ENCODE measurements around the gene DLGAP1.
"Not testable (repeated sequence)": the region's sequence is repeated elsewhere in the genome, so short reads cannot be mapped to it uniquely, and the experiment has no call there.

DLGAP1 gene

GRCh38 chr18:3712491-3712890 is 742.6 kb downstream of the DLGAP1 start:
- DNase-seq, result no peak

GRCh38 chr18:3710712-3711301 is 744.3 kb downstream of the DLGAP1 start:
- no peak for DNase-seq

GRCh38 chr18:3709205-3709604 is 745.9 kb downstream of the DLGAP1 start:
- no peak for DNase-seq

GRCh38 chr18:3706279-3707097 is 748.6 kb downstream of the DLGAP1 start:
- no peak for DNase-seq

- no peak for DNase-seq
Measured at GRCh38 chr18:3704556-3705344, 750.4 kb downstream of the DLGAP1 start.

GRCh38 chr18:3703732-3704176 is 751.4 kb downstream of the DLGAP1 start:
- peak in 1 of 2 experiments; percentile 55 for DNase-seq

GRCh38 chr18:3699707-3700567 is 755.2 kb downstream of the DLGAP1 start:
- not testable (repeated sequence) for DNase-seq

- DNase-seq, result not testable (repeated sequence)
Measured at GRCh38 chr18:3694030-3694778, 760.9 kb downstream of the DLGAP1 start.

GRCh38 chr18:3693410-3693809 is 761.7 kb downstream of the DLGAP1 start:
- no peak for DNase-seq

- DNase-seq, result no peak
Measured at GRCh38 chr18:3692691-3693090, 762.4 kb downstream of the DLGAP1 start.

GRCh38 chr18:3692113-3692621 is 762.9 kb downstream of the DLGAP1 start:
- DNase-seq, result no peak

GRCh38 chr18:3691705-3692104 is 763.4 kb downstream of the DLGAP1 start:
- DNase-seq, result no peak

GRCh38 chr18:3690764-3691066 is 764.4 kb downstream of the DLGAP1 start:
- DNase-seq, result no peak

GRCh38 chr18:3689986-3690763 is 764.9 kb downstream of the DLGAP1 start:
- no peak for DNase-seq

GRCh38 chr18:3689091-3689490 is 766.0 kb downstream of the DLGAP1 start:
- no peak for DNase-seq

- DNase-seq, result no peak
Measured at GRCh38 chr18:3688690-3689089, 766.4 kb downstream of the DLGAP1 start.

GRCh38 chr18:3683483-3683882 is 771.6 kb downstream of the DLGAP1 start:
- DNase-seq, result no peak

GRCh38 chr18:3682061-3682460 is 773.0 kb downstream of the DLGAP1 start:
- DNase-seq, result no peak

- DNase-seq, result no peak
Measured at GRCh38 chr18:3679241-3679640, 775.9 kb downstream of the DLGAP1 start.

GRCh38 chr18:3675994-3676393 is 779.1 kb downstream of the DLGAP1 start:
- DNase-seq, result no peak

GRCh38 chr18:3675446-3675845 is 779.7 kb downstream of the DLGAP1 start:
- no peak for DNase-seq
